K562 (cell line): Measurements from ENCODE around the gene PRM2. TPM values are rescaled to one million over a fixed set of nuclear protein-coding genes. Genes with fewer than 3 reads are reported as not detected.

Source experiments
- ERF ChIP-seq: fragments of 450-650 bp; formaldehyde crosslinking; IDR thresholded peaks from 2 replicates; pipeline ENCODE4 v1.4.0; 2020; ENCODE audit warnings: mild to moderate bottlenecking, mixed read lengths
- MGA ChIP-seq: fragments of 450-650 bp; IDR thresholded peaks from 2 replicates; pipeline ENCODE4 v1.6.1; 2016; ENCODE audit warnings: mild to moderate bottlenecking, moderate library complexity
- PYGO2 ChIP-seq: fragments of 450-650 bp; IDR thresholded peaks from 2 replicates; pipeline ENCODE4 v1.6.1; 2016; ENCODE audit warnings: mild to moderate bottlenecking, missing genetic modification characterization, moderate library complexity, missing compliant biosample characterization
- ZBTB12 ChIP-seq: fragments of 250-450 bp; sonication (Bioruptor Pico); IDR thresholded peaks from 2 replicates; pipeline ENCODE4 v1.4.0; 2020
- ZFP91 ChIP-seq: sonication (generic); formaldehyde crosslinking; IDR thresholded peaks from 2 replicates; pipeline ENCODE4 v1.8.0; 2022; ENCODE audit warnings: mild to moderate bottlenecking, missing genetic modification reagents
- ZNF217 ChIP-seq: sonication (generic); formaldehyde crosslinking; IDR thresholded peaks from 2 replicates; pipeline ENCODE4 v1.8.0; 2022; ENCODE audit warnings: mild to moderate bottlenecking, missing genetic modification reagents
- polyA plus RNA-seq, 8 experiments: library from polyadenylated mRNA; depleted of rRNA in 4 of 8; stranded (reverse) in 5 of 8; unstranded in 3 of 8; fragments of >200 nt; fragmentation: Nextera tagmentation in 2 of 8; fragmentation: Illumina TruSeq in 1 of 8; extraction: Ambion mirVana in 2 of 8; extraction: Trizol in 1 of 8; gene quantifications; 2 replicates each; pipeline versions ENCODE4 v1.2.1 to v1.2.3, GENCODE V29; 2011 to 2014; ENCODE audit warnings: inconsistent platforms in 1 of 8, missing spikeins in 1 of 8
- total RNA-seq, 7 experiments: library from RNA; depleted of rRNA in 6 of 7; stranded (reverse); fragments of >200 nt in 6 of 7; fragmentation: Illumina TruSeq in 2 of 7; extraction: Trizol in 2 of 7; gene quantifications; 2 replicates each; pipeline versions ENCODE4 v1.2.1 to v1.2.3, GENCODE V29; 2011 to 2021; ENCODE audit warnings: low replicate concordance in 1 of 7

Gene PRM2
- total and polyA plus RNA-seq, 9 of the 15 experiments (the other 6 are each of a cell fraction or from before 2014, with no cell fraction given), result not detected

GRCh38 chr16:11254913-11255736 is 21.2 kb downstream of the PRM2 start (continued):
- TF ChIP-seq MGA (peak; percentile 98), ZNF217 (CRISPR knock-in tag) (no peak), PYGO2 (tag) (no peak), ZBTB12 (CRISPR knock-in tag) (0 out of 2 replicates have a peak, but pooled peaks have one; percentile 46), ERF (CRISPR knock-in tag) (peak; percentile 76; the same call in 1 of the 2 replicates), ZFP91 (CRISPR knock-in tag) (peak; percentile 83)
